Heart right ventricle (tissue), 16 donors: ENCODE results near the gene HOTAIR. TPM values are rescaled to one million over a fixed set of nuclear protein-coding genes. Genes with fewer than 3 reads are reported as not detected.

ENCODE experiments used
- ATAC-seq, 8 donors: fragments of 200-7000 bp; cut with Tn5 transposase; one replicate each; pipeline ENCODE4 v1.9.1; 2020; ENCODE audit warnings: mild to moderate bottlenecking in 8 of 8, moderate library complexity in 8 of 8, moderate number of reproducible peaks in 1 of 8
- DNase-seq, 2 donors: peaks; one replicate each; pipeline ENCODE4 v3.0.0-alpha.2; 2020
- H3K27ac ChIP-seq, 10 donors: fragments of 200-600 bp; sonication (generic) in 2 of 10; one replicate each; pipeline versions ENCODE4 v1.5.0 to v1.8.0; 2020 to 2022; ENCODE audit warnings: mild to moderate bottlenecking in 3 of 10
- H3K27me3 ChIP-seq, 7 donors: fragments of 200-600 bp; one replicate each; pipeline ENCODE4 v1.8.0; 2021 to 2022; ENCODE audit warnings: mild to moderate bottlenecking in 2 of 7
- H3K36me3 ChIP-seq, 9 donors: fragments of 200-600 bp; sonication (generic) in 1 of 9; one replicate each; pipeline versions ENCODE4 v1.5.0 to v1.8.0; 2020 to 2022; ENCODE audit warnings: mild to moderate bottlenecking in 2 of 9
- H3K4me1 ChIP-seq, 9 donors: fragments of 200-600 bp; sonication (generic) in 1 of 9; one replicate each; pipeline versions ENCODE4 v1.5.0 to v1.8.0; 2020 to 2022; ENCODE audit warnings: mild to moderate bottlenecking in 4 of 9
- H3K4me3 ChIP-seq, 10 donors: fragments of 200-600 bp; sonication (generic) in 2 of 10; one replicate each; pipeline versions ENCODE4 v1.5.0 to v1.8.0; 2020 to 2022; ENCODE audit warnings: mild to moderate bottlenecking in 7 of 10, moderate library complexity in 2 of 10
- H3K9me3 ChIP-seq, 11 donors: fragments of 200-600 bp in 10 of 11; sonication (generic) in 2 of 11; one replicate each; pipeline versions ENCODE4 v1.5.0 to v1.8.0; 2013 to 2022; ENCODE audit warnings: mild to moderate bottlenecking in 2 of 11, control low read depth in 1 of 11, moderate library complexity in 1 of 11
- WGBS, 2 donors: extraction: QIAGEN DNeasy Blood & Tissue Kit; methylation state at CpG; one replicate each; pipeline ENCODE4 v1.1.7; 2013; ENCODE audit warnings: inconsistent platforms in 1 of 2; 5-methylcytosine and 5-hydroxymethylcytosine counted together
- intact Hi-C, 10 donors: fragments of 100-400 bp; cut with DNase I; formaldehyde crosslinking; loops; one replicate each; pipeline versions ENCODE4 v1.11.1 to v1.14.2; 2022
- microRNA-seq, 2 donors: library from miRNA; unstranded; fragments of <30 nt; microRNA quantifications; one replicate each; pipeline ENCODE4 v1.2.0, GENCODE V29; 2021
- polyA plus RNA-seq, 2 donors: library from polyadenylated mRNA; stranded (reverse); fragments of 200-250 nt; gene quantifications; one replicate each; pipeline ENCODE4 v1.2.3, GENCODE V29; 2013
- total RNA-seq, 10 donors: library from RNA; stranded (reverse); fragmentation: NEBNext Ultra II Directional in 3 of 10; extraction: Animal tissue kit (Norgen Biotek cat#: 25700) in 3 of 10; gene quantifications; one replicate each; pipeline versions ENCODE4 v1.2.1 to v1.2.4, GENCODE V29; 2021 to 2023
- TF ChIP-seq, protein P1 (sequence below), 9 donors: fragments of 200-600 bp; sonication (generic) in 2 of 9; IDR thresholded peaks; one replicate each; pipeline versions ENCODE4 v1.5.0 to v1.8.0; 2021 to 2022; ENCODE audit warnings: antibody characterized with exemption in 9 of 9, mild to moderate bottlenecking in 5 of 9, moderate library complexity in 1 of 9
- donor health status: Arrhythmogenic right ventricular cardiomyopathy.
- donor health status: ischemic (EF 13 %, LVEDD 7.1; RV severe dilation, severe dysfunction).
- donor health status: healthy with polysubstance abuse.
- donor health status: DM: no; HTN: yes; CAD: no.
- donor health status: DM: no; HTN: no; CAD: no.
- donor health status: ischemic (EF 25% LVEDD 6.9; RV normal size, moderate dysfunction).
- donor health status: ischemic (EF 25% LVEDD 5.7; RV mildly dilated, moderate dysfunction).
- donor health status: healthy.
- donor health status: DM: yes; HTN: yes; CAD: no.
- donor health status: Ischemic cardiomyopathy.
- donor health status: ischemic (EF 35%, LVEDD 5.7; RV mildly dilated, moderate dysfunction).
- donor health status: nonischemic (EF 11% LVEDD 7.7; RV severe dilation, severe dysfunction).
- donor health status: DM: yes; HTN: yes; CAD: no.
- donor health status: PGD.
- donor health status: ischemic (EF 29% LVEDD 5.4; RV normal size, mild dysfunction).
- donor health status: nonischemic (EF 23%, LVEDD 6.1; RV moderate dilation, normal function).

Gene HOTAIR
- total and polyA plus RNA-seq, 12 donors = not detected

DNA sequence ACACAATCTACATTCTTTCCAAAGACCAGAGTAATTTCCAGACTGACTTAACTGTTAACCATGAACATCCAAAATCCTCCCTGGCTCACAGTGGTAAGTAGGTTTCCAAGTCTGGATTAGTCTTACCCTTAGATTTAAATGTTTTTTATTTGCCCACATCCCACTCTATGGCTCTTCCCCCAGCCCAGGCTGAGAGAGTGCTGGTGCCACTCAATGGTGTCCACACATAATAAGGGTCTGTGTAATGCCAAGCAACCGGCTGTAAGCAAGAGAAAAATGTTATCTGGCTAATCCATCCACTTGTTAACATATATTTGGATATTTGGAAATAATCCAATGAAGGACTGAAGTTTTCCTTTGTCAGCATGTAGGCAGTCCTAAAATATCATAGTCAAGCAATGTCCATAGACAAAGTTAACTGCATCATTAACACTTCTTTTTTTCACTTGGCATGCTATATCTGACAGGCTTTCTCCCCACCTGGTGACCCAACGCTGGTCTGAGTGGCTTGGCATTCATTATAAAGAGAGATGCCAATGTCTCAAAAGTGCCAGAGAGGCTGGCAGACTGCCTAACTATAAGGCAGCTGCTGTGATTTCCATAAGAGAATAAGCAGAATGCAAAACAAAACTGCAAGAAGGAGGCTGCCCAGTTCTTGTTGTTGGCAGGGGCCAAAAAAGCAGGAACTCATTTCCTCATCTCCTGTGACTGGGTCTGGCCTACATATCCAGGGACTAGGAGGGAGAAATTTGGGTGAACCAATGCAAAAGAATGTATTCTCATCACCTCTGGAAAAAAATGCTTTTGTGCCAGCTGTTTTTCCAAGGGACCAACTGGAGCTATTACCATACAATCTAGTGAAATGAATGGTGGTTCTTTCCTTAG is 50.0 kb downstream of the HOTAIR start:
- TF ChIP-seq, protein P1, sequence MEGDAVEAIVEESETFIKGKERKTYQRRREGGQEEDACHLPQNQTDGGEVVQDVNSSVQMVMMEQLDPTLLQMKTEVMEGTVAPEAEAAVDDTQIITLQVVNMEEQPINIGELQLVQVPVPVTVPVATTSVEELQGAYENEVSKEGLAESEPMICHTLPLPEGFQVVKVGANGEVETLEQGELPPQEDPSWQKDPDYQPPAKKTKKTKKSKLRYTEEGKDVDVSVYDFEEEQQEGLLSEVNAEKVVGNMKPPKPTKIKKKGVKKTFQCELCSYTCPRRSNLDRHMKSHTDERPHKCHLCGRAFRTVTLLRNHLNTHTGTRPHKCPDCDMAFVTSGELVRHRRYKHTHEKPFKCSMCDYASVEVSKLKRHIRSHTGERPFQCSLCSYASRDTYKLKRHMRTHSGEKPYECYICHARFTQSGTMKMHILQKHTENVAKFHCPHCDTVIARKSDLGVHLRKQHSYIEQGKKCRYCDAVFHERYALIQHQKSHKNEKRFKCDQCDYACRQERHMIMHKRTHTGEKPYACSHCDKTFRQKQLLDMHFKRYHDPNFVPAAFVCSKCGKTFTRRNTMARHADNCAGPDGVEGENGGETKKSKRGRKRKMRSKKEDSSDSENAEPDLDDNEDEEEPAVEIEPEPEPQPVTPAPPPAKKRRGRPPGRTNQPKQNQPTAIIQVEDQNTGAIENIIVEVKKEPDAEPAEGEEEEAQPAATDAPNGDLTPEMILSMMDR (IDR thresholded peaks at IDR 0.05) = no peak
- no peak for ATAC-seq
- 28 to 30% methylated on average over 2 of the region's 2 CpGs for WGBS, 2 donors
- Histone ChIP-seq H3K9me3 (peaks cover 0 to 3% (median 0%) of the 10 kb centered on the region in 11 donors), H3K36me3 (no peaks in the 10 kb centered on the region), H3K27me3 (peaks cover 15 to 99% (median 94%) of the 10 kb centered on the region in 7 donors), H3K4me1 (peaks cover 0 to 6% (median 0%) of the 10 kb centered on the region in 9 donors), H3K27ac (no peak overlapping the region), H3K4me3 (no peak overlapping the region)
- no peak for DNase-seq
- intact Hi-C loops = no loop called here

DNA sequence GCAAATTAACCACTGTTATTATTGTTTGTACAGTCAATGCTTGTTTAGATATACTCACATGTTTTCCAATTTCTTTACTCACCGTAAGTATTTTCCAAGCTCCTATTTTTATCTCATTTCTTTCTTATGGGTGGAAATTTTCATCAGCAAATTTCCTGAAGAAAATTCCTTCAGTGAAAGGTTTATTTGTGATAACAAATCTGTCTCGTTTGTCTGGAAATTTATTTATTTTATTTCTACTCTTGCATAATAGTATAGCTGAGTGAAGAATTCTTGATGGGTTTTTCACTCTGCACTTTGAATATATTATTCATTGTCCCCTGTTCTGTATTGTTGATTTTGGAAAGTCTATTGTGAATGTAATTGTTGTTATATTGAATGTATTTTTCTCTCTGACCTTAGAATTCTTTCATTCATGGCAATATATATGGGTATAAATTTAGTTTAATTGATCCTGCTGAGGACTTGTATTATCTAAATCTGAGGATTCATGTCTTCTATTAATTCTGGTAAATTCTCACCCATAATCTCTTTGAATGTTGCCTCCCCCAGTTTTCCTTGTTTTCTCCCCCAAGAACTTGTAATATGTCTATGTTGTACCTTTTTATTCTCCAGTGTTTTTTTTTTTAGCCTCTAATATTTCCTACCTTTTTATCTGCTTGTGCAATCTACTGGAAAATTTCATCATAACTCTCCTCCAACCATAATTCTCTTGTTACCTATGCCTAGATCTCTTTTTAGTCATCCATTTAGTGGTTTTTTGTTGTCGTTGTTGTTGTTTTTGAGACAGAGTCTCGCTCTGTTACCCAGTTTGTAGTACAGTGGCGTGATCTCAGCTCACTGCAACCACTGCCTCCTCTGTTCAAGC is 57.7 kb downstream of the HOTAIR start:
- Histone ChIP-seq H3K36me3 (no peaks in the 10 kb centered on the region), H3K4me1 (no peaks in the 10 kb centered on the region), H3K27ac (no peak overlapping the region), H3K9me3 (no peaks in the 10 kb centered on the region), H3K4me3 (no peak overlapping the region), H3K27me3 (peaks cover 0 to 100% (median 88%) of the 10 kb centered on the region in 7 donors)
- intact Hi-C loops = no loop called here
- DNase-seq (no peak), ATAC-seq (no peak)
- WGBS, 2 donors = 69 to 72% methylated on average over 5 of the region's 5 CpGs
- TF ChIP-seq, protein P1 (IDR thresholded peaks at IDR 0.05) = no peak

Small RNA genes within 50 kb of the gene (microRNA-seq; reads per million reads assigned to microRNA genes)
- 0.60 to 2.6 reads per million in 2 donors for gene MIR196A2

Other genes with a start within 250 kb of the HOTAIR start
- gene CALCOCO1, start 247.5 kb downstream of the HOTAIR start, total RNA-seq = 100 to 1,000 TPM; 183 to 264 (median 199) TPM
- 100 to 1,000 TPM; 105 to 128 TPM for gene CALCOCO1, start 247.5 kb downstream of the HOTAIR start, polyA plus RNA-seq
- gene CISTR, start 223.0 kb downstream of the HOTAIR start, total RNA-seq = 1 to 10 TPM in 8 of 10 donors, under 1 TPM in 1, not detected in 1; 0.80 to 3.6 (median 2.9) TPM
- 1 to 10 TPM in 1 of 2 donors, under 1 TPM in 1; 0.16 to 1.7 TPM for gene CISTR, start 223.0 kb downstream of the HOTAIR start, polyA plus RNA-seq
- not detected for gene HOXC13, start 36.1 kb downstream of the HOTAIR start, total RNA-seq
- not detected for gene HOXC13, start 36.1 kb downstream of the HOTAIR start, polyA plus RNA-seq
- not detected for gene HOXC12, start 20.1 kb downstream of the HOTAIR start, total RNA-seq
- gene HOXC12, start 20.1 kb downstream of the HOTAIR start, polyA plus RNA-seq = not detected
- gene HOXC11, start 1.8 kb downstream of the HOTAIR start, total RNA-seq = not detected
- gene HOXC11, start 1.8 kb downstream of the HOTAIR start, polyA plus RNA-seq = not detected
- not detected for gene HOXC10, start 10.2 kb upstream of the HOTAIR start, total RNA-seq
- gene HOXC10, start 10.2 kb upstream of the HOTAIR start, polyA plus RNA-seq = not detected
- gene HOXC9, start 25.2 kb upstream of the HOTAIR start, total RNA-seq = not detected
- gene HOXC9, start 25.2 kb upstream of the HOTAIR start, polyA plus RNA-seq = not detected
- not detected for gene HOXC8, start 34.0 kb upstream of the HOTAIR start, total RNA-seq
- gene HOXC8, start 34.0 kb upstream of the HOTAIR start, polyA plus RNA-seq = not detected
- gene HOXC6, start 53.5 kb upstream of the HOTAIR start, total RNA-seq = under 1 TPM in 4 of 10 donors, not detected in 6; 0.13 to 0.36 (median 0.18) TPM
- gene HOXC6, start 53.5 kb upstream of the HOTAIR start, polyA plus RNA-seq = under 1 TPM; 0.03 to 0.29 TPM
- not detected for gene HOXC5, start 58.1 kb upstream of the HOTAIR start, total RNA-seq
- gene HOXC5, start 58.1 kb upstream of the HOTAIR start, polyA plus RNA-seq = under 1 TPM in 1 of 2 donors, not detected in 1; 0.01 TPM
- under 1 TPM in 3 of 10 donors, not detected in 7; 0.21 to 0.22 (median 0.21) TPM for gene HOXC4, start 78.9 kb upstream of the HOTAIR start, total RNA-seq
- under 1 TPM in 1 of 2 donors, not detected in 1; 0.03 TPM for gene HOXC4, start 78.9 kb upstream of the HOTAIR start, polyA plus RNA-seq
- gene SMUG1, start 214.0 kb upstream of the HOTAIR start, total RNA-seq = 10 to 100 TPM in 9 of 10 donors, 1 to 10 TPM in 1; 8.8 to 20.7 (median 13.8) TPM
- 10 to 100 TPM; 16.2 to 28.8 TPM for gene SMUG1, start 214.0 kb upstream of the HOTAIR start, polyA plus RNA-seq